Stimulated activated CD8-positive, alpha-beta memory T cell treated with anti-CD3 and anti-CD28 coated beads, Interleukin-12 subunit alpha, Interleukin-12 subunit beta, amount 100 ng/mL, for 24 hours (primary cell): ENCODE data around the gene SRC.
"Not testable (repeated sequence)": the region's sequence is repeated elsewhere in the genome, so short reads cannot be mapped to it uniquely, and the experiment has no call there.

Source experiments
- DNase-seq: peaks from one replicate; pipeline ENCODE4 v3.0.0-alpha.2; 2020; ENCODE audit errors: extremely low read depth

SRC gene

DNA sequence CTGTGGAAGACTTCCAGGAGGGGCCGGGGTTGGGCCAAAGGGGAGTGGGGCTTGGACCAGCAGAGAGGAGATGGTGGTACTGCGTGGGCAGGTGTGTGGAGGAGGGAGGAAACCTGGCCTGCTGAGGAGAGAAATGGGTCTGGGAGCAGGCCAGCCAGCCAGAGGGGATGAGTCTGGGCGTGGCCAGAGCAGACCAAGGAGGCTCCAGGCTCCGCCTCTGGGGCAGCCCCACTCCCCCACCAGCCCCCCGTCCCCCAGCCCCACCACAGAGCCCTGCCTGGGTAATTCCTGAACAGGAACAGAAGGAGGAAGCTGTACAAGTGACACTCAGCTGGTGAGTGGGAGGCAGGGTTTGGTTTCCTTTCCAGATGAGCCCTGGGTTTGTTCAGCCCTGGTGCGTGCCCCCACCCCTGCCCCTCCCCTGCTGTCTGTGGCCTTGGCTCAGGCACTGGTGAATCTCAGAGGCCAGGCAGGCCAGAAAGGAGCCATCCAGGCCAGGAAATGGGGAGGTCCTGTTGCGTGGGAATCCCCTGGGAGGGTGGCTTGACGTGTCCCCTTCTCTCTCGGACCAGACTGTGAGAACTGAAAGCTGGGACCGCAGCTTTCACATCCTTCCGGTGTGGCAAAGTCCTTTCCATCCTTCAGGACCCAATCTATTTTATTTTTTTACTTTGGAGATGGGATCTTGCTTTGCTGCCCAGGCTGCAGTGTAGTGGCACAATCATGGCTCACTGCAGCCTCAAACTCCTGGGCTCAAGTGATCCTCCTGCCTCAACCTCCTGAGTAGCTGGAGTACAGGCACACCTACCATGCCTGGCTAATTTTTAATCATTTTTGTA lies 9.4 kb upstream of the SRC start:
- DNase-seq = no peak

DNA sequence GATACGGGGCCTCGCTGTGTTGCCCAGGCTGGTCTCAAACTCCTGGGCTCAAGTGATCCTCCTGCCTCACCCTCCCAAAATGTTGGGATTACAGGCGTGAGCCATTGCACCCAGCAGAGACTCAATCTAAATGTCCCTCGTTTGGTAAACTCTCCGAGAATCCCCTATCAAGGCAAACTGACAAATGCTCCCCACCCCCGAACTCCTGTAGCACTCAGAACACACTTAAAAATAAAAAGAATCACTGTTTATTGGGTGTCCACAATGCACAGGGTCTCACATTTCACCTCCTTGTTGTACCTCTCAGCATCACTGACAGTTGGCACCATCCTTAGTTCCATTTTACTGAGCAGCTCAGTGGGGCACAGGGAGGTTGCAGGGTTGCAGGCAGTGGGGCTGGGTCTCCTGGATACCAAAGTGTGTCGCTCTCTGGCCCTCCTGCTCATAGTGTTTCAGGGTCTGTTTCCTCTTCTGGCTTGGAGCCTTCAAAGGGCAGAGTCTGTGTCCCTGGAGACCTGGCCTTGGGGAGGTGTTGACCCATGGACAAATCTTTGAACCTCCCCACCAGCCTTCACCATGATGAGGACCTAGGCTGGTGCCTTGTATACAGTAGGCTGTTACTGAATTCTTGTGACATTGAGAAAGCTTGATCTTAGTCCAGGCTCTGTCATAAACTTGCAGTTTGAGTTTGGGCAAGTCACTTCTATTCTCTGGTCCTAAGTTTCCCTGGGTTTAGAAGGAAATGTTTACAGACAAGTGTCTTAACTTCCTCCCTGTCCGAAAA lies 8.5 kb upstream of the SRC start:
- no peak for DNase-seq

DNA sequence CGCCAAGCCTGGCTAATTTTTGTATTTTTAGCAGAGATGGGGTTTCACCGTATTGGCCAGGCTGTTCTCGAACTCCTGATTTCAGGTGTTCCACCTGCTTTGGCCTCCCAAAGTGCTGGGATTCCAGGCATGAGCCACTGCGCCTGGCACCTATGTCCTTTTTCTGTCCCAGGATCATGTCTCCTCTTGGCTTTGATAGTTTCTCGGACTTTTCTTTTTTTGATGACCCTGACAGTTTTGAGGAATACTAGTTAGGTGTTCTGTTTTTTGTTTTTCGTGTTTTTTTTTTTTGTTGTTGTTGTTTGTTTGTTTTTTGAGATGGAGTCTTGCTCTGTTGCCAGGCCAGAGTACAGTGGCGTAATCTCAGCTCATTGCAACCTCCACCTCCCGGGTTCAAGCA lies 7.6 kb upstream of the SRC start:
- DNase-seq = not testable (repeated sequence)

DNA sequence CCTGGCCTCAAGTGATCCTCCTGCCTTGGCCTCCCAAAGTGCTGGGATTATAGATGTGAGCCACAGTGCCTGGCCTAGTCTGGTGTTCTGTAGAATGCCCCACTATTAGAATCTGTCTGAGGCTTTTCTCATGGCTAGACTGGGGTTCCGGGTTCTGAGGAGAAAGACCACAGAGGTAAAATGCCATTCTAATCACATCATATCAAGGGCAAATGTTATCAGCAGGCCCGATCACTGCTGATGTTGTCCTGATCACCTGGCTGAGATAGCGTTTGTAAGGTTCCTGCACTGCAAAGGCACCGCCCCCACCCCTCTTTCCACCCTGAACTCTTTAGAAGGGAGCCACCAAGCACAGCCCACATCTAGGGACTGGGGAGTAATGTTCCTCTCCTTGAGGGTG lies 6.7 kb upstream of the SRC start:
- DNase-seq = no peak

DNA sequence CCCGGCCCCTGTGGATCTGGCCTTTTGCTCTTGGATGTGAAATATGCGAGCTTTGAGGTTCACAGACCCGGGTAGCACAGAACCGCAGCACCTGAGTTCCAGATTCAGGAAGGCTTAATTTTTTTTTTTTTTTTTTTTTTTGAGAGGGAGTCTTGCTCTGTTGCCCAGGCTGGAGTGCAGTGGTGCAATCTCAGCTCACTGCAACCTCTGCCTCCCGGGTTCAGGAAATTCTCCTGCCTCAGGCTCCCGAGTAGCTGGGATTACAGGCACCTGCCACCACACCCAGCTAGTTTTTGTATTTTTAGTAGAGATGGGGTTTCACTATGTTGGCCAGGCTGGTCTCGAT lies 6.2 kb upstream of the SRC start:
- DNase-seq = not testable (repeated sequence)

DNA sequence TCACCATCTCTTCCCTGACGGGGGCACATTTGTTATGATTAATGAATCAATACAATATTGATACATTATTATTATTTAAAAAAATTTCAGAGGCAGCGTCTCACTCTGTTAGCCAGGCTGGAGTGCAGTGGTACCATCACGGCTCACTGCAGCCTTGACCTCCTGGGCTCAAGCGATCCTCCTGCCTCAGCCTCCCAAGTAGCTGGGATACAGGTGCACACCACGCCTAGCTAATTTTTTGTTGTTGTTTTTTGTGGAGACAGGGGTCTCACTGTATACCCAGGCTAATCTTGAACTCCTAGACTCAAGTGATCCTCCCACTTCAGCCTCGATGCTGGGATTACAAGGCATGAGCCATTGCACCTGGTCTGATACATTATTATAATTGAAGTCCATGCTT lies 4.9 kb upstream of the SRC start:
- no peak for DNase-seq

DNA sequence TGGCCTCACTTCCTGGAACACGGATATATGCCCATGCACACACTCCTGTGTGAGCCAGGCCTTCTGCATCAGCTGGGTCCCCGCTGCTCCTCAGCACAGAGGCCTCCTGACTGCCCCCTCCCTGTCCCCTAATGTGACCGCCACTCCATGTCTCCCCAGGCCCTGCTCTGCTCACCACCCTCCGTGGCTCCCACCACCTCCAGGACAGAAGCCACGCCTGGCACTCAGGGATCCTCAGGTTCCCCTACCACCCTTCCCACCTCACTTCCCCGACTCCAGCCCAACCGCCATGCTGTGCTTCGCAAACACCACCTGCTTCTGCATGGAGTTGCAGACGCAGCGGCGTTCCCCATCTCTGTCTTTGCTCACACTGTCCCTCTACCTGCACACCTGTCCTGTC lies 4.3 kb upstream of the SRC start:
- DNase-seq = no peak

DNA sequence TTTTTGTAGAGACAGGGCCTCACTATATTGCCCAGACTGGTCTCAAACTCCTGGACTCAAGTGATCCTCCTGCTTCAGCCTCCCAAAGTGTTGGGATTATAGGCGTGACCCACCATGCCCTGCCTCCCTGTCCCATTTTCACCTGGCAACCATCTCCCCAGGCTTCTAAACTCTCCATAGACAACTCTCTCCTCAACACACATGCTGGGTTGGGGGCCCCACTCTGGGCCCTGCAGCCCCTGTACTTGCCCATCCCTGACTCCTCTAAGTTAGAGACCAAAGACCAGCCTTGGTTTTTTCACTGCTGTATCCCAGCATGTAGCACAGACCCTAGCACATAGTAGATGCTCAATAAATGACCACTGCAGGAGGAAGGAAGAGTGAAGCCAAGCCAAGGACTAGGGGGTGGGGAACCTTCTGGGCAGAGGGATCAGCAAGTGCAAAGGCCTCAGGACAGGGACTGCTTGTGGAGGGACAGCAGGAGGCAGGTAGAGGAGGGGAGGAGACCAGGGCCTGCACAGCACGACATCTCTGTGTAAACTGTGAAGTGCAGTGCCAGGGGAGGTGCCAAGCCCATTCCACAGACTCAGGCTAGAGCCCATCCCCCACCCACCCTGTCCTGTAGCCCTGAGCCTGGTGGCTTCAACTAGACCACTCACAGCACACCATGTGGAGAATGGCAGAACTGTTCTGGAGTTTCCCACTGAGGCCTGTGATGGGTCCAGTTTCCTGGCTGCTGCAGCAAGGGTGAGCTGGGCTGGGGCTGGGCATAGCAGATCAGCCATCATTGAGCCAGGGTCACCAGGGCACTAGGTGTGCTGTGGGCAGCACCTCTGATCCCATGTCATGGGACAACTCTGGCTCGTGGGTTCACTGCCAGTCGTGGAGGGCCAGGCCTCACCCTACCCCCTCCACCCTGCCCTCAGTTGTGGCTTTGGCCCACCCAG lies 3.4 kb upstream of the SRC start:
- DNase-seq = no peak

DNA sequence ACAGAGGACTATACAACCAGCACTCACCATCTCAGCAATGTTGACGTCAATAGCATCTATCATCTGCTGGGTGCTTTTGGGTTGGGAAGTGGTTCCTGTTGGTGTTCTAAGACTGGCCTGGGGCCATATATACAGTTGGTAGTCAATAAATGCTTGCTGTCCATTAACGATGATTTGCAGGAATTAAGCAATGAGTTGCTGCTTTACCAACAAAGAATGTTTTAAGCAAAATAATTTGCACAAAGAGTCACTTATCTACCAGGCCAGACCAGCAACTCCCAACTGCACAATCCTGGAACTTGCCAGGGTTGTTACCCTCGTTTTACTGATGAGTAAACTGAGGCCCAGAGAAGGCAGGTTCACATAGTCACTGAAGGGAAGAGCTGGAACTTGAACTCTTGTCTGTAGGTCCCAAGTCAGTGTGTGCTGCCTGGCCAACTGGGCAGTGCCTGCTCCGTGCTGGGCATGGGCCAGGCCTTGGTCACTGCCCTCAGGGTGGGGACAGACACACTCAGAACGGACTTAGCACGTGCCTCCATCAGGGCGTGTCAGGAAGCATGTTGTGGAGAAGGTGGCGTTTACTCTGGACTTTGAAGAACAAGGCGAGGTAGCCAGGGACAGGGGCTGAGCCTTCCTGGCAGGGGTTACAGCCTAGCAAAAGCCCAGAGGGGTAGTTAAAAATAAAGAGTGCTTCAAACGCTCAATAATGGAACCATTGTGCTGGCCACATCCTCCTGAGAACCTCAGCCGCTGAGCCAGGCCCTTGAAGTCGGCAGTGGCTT lies 2.5 kb upstream of the SRC start:
- DNase-seq = no peak

DNA sequence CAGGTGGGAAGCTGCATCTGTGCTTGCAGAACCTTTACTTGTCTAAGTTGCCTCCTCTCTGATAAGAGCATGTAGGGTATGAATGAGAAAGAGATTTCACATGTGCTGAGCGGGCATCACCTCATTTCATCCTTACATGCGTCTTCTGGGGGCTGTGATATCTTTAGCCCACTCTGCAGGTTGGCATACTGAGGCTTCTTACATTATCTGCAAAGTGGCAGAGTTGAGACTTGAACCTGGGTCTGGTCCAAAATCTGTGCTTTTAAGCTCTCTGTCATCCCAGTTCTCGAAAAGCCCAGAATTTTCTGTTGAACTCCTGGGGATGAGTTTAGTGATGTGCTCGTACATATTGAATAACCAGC lies 2.0 kb upstream of the SRC start:
- DNase-seq = no peak

DNA sequence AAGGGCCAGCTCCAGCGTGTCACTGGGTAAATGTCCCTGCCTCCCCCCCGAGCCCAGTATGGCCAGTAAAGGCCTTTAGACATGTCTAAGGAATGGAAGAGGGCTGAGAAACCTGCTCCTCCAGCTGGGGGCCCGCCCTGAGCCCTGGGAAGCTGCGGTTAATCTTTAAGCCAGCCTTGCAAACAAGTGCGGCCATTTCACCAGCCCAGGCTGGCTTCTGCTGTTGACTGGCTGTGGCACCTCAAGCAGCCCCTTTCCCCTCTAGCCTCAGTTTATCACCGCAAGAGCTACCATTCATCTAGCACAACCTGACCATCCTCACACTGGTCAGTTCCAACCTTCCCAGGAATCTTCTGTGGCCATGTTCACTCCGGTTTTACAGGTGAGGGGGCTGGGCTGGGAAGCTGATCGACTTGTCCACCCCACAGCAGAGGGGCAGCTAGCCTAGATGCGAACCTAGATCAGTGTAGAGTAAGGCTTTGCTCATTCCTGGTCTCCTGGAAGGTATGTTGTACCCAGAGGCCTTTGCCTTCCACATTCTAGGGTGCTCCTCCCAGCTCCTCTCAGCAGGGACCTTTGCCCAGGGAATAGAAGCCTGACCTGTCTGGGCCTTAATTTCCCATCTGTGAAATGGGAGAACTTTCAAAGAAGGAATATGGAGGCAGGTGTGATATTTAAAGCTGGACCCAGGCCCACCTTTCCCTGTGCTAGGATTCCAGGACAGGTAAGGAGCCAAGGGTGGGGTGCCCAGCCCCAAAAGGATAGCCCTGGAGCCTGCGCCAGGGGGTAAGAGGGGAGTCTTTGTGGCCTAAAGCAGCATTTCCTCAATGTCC lies 1.2 kb upstream of the SRC start:
- DNase-seq = no peak

DNA sequence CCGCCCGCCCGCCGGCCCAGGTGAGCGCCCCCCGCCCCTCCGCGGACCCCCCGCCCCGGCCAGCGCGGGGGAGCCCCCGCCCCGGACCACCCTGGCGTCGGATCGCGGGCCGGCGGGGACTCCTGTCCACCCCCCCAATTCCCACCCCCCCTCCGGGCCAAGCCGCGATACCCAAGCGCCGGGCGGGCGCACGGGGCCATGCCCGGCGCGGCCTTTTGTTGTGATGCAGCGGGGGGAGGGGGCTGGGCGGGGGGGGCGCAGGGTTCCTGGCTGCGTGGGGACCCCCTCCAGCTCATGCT lies 245 bp downstream of the SRC start:
- no peak for DNase-seq

DNA sequence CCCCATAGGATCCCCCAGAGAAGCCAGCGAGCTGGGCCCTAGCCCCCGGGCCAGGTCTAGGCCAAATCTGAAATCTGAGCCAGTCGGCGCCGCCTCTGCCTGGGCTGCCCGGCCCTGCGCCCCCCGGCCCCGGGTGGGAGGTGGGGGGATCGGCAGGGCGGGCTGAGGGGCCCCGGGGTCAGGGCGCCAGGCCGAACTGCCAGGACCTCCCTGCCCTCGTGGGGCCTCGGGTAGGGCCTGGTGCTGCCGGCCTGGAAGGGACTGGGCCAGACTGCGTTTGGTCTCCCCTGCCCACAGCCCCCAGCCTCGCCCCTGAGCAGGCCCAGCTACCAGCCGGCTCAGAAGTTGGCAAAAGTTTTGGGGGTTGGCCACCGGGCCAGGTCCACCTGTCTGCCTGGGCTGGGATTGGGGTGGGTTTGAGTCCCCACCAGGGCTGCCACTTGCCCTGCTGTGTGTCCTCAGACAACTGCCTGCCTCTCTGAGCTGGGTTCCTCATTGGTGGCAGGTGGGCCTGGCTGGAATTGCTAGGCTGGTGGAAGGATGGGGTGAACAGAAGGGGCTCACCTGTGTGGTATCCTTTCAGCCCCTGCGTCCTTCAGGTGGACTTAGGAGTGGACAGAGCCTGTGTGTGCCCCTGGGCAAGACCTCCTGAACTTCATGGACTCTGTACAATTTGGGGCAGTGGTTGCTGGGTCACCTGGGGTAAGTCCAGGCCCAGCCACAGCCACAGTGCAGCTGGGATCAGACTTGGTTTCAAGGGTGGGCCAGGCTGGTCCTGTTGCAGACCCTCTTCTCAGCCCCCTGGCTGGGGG lies 801 bp downstream of the SRC start:
- DNase-seq = no peak

DNA sequence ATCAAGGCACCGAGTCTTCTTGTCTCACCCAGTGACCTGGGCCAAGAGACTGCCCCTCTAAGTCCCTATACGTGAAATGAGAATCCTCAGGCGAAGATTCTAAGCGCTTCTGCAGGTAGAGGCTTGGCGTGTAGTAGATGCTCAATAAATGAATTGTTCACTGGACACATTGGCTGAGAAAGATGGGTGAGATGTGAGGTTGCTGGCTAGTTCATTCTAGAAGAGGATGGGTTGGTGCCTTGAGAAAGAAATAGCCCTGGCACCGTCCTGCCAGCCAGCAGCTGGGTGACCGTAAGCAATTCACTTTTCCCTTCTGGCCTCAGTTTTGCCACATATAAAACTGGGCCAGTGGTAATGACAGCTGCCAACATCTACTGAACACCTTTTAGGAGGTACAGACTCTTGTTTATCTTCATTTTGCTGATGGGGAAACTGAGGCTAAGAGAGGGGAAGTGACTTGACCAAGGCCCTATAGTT lies 1.4 kb downstream of the SRC start:
- no peak for DNase-seq

DNA sequence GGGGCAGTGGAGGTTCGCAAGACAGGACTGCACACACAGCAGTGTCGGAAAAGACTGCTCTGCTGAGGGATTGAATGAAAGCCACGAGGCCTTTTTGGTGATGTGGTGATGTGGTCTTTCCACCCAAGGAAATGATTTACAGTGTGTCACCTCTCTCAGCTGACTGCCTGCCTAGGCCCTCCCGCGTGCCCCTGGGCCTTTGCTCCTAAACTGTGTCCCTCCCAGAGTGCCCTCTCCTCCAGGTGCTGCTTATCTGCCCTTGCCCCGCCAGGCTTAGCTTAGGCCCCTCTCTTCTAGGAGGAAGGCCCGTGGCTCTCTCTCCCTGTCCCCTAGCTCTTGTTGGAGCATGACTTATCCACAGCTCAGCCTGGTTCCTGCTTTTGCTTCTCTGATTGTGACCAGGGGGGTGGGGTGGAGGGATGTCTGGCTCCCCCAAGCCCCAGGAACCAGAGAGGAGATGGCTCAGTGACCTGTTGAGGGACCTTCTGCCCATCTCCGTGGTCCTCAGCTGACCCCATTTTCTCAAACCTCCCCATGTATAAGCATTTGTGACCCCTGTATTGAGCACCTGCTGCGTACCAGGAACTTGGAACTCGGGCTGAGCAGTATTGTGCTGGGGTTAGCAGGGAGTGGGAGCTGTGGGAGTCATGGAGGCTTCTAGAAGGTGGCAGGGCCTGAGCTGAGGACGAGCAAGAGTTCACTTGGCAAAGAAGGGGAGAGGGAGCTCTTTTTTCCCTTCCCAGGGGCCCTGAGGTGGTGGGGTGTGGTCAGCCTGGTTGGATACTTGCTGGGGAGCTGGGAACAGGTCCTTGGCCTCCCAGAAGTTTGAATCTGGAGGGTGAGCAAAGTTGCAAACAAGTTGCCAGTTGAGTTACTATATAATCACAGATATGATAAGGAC lies 2.2 kb downstream of the SRC start:
- DNase-seq = no peak

DNA sequence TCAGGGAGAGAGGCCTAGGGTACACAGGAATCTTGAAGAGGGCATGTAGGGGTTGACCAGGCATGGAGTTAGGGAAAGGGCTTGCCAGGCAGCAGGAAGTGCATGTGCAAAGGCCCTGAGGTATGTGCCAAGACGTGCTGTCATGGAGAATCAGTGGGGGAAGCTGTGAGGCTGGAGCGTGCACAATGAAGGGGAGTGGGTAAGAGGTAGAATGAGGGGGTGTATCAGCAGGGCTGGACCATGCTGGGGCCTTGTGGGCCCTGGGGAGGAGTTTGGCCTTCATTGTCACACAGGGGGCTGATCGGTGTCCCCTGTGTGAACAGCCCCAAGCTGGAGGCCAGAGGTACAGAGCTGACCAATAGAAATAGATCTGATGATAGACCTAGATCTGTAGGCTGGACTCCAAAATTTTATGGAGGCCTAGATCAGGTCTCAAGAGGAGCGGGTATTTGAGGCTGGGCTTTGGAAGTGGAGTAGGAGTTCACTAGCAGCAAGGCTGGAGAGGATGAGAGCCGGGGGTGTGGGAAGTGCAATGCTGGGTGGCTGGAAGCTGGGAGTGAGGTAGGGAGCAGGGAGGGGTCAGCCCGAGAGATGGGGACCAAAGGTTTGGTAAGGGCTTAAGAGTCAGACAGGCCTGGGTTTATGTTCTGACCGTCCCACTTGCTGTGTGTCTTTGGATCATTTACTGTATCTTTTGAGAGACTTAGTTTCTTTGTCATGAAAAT lies 3.0 kb downstream of the SRC start:
- no peak for DNase-seq

DNA sequence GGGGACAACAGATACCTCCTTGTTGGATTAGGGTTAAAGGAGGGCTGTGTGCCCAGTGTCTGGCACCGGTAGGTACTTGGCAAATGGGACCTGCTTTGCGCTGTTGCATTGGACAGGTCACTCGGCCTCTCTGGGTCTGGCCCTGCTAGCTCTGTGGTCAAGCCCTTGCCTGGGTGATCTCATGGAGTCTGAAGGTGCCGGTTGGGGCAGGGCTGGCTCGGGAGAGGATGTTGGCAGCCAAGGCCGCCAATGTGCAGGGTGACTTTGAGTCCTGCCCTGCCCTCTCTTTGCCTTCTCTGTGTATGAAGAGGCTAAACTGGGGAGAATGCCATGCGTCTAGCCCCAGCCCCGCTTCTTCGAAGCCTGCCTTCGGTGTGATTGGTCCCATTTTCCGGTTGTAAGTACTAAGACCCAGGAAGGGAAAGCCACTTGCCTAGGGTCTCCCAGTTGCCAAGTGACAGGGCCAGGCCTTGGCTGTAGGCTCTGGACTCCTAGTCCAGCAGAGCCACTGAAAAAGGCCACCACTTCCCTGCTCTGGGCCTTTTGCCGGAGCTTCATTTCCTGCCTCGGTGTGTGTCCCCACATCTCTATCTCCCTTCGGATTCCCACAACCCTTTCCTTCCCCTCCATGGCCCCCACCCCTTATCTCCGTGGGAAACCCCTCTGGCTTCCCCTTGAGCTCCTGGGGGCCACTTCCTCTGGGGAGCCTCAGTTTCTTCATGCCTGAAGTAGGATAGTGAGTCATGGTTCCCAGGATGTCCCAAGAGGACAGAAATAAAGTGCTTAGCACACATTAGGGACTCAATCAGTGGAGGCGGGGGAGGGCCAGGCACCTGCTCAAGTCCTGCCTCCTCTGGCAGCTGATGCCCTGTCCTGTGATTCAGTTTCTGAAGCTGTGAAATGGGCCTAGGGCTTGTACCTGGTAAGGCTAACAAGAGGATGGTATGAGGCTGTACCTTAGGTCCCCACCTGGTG lies 3.9 kb downstream of the SRC start:
- DNase-seq = no peak
